ENCODE measurements around the gene KCNB1.

DNA sequence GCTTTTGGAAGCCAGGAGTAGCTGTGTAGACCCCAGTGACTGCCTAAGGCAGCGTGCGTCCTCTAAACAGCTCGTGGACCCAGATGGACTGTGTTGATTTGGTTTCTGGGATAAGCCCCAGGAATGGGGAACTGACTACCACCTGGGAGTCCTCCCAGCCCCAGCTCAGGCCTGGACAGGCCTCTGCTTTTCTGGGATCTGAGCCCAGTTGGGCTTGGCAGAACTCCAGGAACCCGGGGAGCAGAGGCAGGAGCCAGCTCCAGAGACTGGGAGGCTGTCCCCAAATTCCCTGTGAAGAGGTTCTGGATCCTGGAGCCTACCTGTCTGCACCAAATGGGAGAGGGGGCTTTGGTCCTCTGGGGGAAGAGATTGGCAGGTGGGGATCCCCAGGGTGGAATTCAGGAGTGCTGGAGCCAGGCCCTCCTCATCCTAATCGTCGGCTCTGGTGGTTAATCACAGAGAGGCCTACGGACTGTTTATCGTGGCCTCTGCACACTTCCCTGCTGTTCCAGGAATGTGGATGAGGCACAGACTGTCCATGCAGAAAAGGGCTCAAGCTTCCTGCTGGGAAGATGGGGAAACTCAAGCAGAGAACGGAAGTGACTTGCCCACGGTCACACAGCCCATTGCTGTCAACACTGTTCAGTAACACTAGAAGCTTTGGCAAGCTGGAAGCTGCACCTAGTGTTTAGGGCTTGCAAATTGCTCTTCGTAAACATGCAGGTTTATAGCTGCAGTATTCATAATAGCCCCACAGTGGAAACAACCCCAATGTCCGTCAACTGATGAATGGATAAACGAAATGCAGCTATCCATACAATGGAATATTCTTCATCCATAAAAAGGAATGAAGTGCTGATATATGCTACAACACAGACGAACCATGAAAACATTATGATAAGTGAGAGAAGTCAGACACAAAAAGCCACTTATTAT, 100.6 kb downstream of the KCNB1 start:
- TF ChIP-seq, protein P1, sequence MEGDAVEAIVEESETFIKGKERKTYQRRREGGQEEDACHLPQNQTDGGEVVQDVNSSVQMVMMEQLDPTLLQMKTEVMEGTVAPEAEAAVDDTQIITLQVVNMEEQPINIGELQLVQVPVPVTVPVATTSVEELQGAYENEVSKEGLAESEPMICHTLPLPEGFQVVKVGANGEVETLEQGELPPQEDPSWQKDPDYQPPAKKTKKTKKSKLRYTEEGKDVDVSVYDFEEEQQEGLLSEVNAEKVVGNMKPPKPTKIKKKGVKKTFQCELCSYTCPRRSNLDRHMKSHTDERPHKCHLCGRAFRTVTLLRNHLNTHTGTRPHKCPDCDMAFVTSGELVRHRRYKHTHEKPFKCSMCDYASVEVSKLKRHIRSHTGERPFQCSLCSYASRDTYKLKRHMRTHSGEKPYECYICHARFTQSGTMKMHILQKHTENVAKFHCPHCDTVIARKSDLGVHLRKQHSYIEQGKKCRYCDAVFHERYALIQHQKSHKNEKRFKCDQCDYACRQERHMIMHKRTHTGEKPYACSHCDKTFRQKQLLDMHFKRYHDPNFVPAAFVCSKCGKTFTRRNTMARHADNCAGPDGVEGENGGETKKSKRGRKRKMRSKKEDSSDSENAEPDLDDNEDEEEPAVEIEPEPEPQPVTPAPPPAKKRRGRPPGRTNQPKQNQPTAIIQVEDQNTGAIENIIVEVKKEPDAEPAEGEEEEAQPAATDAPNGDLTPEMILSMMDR (conservative IDR thresholded peaks at IDR 0.05; ENCODE audit: low read depth, low read length) = no peak
- TF ChIP-seq POLR2A (IDR thresholded peaks at IDR 0.05; ENCODE audit: low read depth, low read length) (no peak), CEBPB (IDR thresholded peaks at IDR 0.05; ENCODE audit: low read depth, low read length) (no peak), BHLHE40 (IDR thresholded peaks at IDR 0.05; ENCODE audit: low read depth, low read length) (no peak), FOS (IDR thresholded peaks at IDR 0.05; ENCODE audit: low read depth, low read length) (no peak), MAFK (IDR thresholded peaks at IDR 0.05; ENCODE audit: low read depth, low read length) (no peak), MAZ (IDR thresholded peaks at IDR 0.05; ENCODE audit: borderline replicate concordance, low read depth, low read length) (no peak), RFX5 (IDR thresholded peaks at IDR 0.05; ENCODE audit: low read depth, low read length) (no peak), MXI1 (IDR thresholded peaks at IDR 0.05; ENCODE audit: borderline replicate concordance, low read depth, low read length) (no peak), SMC3 (IDR thresholded peaks at IDR 0.05; ENCODE audit: low read depth, low read length) (no peak), RAD21 (IDR thresholded peaks at IDR 0.05; ENCODE audit: low read length) (no peak), RCOR1 (IDR thresholded peaks at IDR 0.05; ENCODE audit: insufficient replicate concordance, low read length) (no peak)
- TF ChIP-seq, protein P2, sequence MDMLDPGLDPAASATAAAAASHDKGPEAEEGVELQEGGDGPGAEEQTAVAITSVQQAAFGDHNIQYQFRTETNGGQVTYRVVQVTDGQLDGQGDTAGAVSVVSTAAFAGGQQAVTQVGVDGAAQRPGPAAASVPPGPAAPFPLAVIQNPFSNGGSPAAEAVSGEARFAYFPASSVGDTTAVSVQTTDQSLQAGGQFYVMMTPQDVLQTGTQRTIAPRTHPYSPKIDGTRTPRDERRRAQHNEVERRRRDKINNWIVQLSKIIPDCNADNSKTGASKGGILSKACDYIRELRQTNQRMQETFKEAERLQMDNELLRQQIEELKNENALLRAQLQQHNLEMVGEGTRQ (IDR thresholded peaks at IDR 0.05; ENCODE audit: low read depth, low read length) = no peak
- TF ChIP-seq, protein P3, sequence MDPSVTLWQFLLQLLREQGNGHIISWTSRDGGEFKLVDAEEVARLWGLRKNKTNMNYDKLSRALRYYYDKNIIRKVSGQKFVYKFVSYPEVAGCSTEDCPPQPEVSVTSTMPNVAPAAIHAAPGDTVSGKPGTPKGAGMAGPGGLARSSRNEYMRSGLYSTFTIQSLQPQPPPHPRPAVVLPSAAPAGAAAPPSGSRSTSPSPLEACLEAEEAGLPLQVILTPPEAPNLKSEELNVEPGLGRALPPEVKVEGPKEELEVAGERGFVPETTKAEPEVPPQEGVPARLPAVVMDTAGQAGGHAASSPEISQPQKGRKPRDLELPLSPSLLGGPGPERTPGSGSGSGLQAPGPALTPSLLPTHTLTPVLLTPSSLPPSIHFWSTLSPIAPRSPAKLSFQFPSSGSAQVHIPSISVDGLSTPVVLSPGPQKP (IDR thresholded peaks at IDR 0.05; ENCODE audit: borderline replicate concordance, low read depth, low read length) = no peak

Measured in IMR-90 (cell line).